HL-60/S4 treated with phorbol 12-myristate 13-acetate at 8.2 ng/mL for 4 days and 3 days (cell line): ENCODE results near the gene PIK3CG.
"Not testable (repeated sequence)": the region's sequence is repeated elsewhere in the genome, so short reads cannot be mapped to it uniquely, and the experiment has no call there.

Source experiments
- in situ Hi-C: fragments of 300-500 bp; cut with MboI; formaldehyde crosslinking; loops from 2 replicates; pipeline ENCODE4 v1.15.0; 2022; ENCODE audit warnings: low sequenced_read_pairs

Gene PIK3CG

DNA sequence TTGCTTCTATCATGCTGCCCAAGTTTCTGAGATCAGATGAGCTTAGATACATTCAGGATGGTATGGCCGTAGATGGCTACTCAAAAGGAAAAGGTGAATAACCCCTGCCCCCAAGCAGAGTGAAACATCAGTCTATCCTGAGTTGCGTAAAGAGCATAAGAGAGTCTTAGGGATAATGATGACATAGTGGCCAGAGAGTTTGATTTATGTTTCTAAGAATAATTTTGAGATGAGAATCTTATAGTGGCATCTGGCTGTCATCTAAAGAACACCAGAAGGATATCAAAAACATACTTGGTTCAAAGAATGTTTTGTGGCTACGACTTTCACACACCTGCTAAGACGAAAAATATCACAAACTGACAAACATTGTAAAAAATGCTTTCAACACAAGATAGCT, 20.6 kb downstream of the PIK3CG start:
- in situ Hi-C loops = no loop called here

DNA sequence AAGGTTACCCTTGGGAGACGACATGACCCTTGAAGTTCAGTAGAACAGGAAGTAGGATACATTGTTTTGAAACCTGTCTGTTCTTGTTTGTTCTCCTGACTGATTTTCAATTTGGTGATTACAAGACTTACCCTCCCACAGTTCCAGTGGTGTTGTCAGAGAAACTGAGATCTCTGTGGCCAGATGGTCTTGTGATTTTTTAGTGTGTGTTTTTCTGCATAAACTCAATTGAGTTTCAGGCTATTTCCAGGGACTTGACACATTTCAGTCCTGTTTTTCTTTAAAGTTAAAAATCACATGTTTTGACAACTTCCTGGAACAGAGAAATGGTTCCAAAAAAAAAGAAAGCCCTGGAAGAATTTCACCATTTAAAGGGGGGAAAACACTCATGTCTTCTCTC, 22.3 kb downstream of the PIK3CG start:
- in situ Hi-C loops = no loop called here

DNA sequence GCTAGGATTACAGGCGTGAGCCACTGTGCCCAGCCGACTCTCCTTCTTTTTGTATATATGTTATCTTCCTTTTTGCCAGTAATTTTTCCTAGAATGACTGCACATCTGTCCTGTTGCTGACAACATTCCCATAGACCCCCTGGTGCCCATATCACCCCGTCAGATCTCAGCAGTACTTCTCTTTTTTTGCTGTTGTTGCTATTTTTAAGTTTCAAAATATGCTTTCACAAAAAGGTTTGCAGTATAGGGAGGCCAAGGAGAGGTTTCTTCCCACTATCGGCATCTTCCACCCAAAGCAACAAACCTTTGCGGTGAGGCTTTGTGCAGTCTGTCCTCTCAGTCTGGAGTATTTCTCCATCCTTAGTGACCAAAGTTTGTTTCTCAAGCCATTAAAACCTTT, 23.1 kb downstream of the PIK3CG start:
- in situ Hi-C loops = no loop called here

DNA sequence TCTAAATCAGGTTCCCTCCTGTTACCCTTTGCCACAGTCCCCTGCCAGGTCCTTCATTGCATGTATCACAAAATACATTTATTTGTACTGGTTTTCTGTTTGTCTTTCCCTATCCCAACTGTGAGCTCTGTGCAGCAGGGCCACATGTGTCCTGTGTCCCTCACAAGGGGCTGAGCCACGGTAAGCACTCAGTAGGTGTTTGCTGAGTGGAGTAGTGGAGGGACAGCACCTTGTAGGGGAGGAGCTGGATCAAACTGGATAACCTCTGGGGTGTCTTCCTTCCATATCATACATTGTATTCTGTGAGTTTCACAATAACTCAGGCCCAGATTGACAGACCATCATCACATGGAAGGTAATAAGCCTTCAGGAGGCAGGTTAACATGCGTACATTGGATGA, 25.9 kb downstream of the PIK3CG start:
- in situ Hi-C loops = no loop called here

DNA sequence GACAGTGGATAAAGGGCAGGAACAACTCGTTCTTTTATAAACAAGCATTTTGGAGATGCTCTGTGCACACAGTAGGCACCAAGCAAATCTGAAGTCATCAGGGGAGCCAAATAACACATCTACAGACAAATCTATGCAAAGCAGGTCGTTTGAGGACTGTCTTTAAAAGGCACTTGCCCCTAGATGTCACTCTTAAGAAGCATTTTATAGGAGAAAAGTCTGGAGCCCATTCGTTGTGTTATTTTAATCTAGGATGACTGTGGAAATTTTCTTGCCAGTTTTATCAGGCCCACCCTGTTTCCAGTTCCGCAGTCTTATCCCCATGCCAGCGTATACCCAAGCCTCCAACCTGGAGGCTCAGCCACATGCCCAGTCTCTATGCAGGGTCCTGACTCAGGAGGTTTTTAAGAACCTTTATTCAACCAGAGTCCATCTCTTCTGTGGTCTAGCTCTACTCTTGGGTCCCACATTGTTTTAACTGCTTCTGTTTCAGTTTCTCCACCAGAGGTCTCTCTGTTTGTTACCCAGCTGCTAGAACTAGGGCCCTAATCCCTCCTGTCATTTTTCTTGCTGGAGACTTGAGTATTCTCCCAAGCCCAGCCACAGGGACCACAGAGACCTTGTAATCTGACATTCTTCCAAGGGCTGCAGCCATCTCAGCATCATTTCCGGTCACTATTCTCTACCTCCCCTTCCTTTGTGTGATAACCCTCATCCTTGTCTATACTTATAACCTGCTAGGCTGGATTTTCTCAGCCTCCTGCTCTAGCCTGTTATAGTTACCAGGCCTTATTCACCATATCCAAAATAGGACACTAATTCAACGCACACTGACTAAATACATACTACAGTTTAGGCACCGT, 26.7 kb downstream of the PIK3CG start:
- in situ Hi-C loops = no loop called here

DNA sequence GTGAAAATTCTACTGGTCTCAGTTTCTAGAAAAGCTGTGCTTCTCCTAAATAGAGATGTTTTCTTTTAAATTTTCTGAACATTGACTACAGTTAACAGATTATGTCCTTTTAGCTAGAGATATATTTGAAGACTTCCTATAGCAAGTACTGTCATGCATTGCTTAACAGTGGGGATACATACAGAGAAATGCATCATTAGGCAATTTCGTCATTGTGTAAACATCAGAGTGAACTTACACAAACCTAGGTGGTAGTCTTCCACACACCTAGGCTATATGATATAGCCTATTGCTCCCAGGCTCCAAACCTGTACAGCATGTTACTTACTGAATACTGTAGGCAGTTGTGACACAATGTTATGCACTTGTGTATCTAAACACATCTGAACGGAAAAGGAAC, 28.5 kb downstream of the PIK3CG start:
- in situ Hi-C loops = no loop called here

DNA sequence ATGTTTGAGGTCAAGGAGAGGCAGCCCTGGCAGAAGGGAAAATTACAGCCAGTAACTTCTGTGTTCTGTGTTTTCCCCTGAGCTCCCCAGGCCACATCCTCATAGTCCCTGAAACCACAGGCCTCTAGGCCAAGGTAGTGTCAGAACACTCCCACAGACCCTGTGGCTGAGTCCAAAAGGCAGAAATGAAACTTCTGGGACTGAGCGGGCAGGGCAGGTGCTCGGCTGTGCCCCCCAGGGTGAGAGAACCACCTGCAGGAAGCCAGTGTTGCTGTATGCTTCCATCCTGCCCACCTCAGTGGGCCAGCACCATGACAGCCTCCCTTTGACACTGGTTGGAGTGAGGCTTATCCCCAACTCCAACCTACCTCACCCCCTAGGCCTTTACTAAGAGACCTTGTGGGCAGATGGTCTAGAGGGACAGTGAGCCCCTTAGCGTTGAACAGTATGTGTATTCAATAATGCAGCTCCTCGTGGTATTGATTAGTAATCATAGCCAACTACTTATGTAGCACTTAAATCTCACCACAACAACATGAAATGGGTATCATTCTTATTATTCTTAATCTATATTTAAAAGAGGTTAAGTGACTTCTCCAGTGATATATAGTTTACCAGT, 30.3 kb downstream of the PIK3CG start:
- in situ Hi-C loops = no loop called here

DNA sequence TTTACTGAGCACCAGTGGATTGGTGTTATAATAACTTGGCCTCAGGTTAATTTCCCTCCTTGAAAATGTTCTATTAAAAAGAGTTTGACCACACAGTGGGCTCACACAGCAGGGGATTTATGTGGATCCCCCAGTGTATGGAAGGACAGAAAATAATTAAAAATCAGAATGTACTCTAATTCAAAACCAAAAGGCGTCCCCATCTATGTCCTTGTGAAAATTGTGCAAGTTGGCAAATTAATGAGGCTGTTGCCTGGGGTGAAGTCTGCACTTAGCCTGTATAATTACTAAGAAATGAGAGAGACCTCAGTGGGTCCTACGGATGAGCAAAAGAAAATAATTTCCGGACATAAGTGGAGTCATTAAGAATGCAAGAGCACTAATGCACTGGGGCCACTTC, 31.1 kb downstream of the PIK3CG start:
- in situ Hi-C loops = no loop called here

DNA sequence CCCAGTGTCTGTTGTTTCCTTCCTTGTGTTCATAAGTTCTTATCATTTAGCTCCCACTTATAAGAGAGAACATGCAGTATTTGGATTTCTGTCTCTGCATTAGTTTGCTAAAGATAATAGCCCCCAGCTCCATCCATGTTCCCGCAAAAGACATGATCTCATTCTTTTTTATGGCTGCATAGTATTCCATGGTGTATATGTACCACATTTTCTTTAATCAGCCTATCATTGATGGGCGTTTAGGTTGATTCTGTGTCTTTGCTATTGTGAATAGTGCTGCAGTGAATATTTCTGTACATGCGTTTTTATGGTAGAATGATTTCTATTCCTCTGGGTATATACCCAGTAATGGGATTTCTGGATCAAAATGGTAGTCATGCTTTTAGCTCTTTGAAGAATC, 32.5 kb downstream of the PIK3CG start:
- in situ Hi-C loops = not testable (repeated sequence)

DNA sequence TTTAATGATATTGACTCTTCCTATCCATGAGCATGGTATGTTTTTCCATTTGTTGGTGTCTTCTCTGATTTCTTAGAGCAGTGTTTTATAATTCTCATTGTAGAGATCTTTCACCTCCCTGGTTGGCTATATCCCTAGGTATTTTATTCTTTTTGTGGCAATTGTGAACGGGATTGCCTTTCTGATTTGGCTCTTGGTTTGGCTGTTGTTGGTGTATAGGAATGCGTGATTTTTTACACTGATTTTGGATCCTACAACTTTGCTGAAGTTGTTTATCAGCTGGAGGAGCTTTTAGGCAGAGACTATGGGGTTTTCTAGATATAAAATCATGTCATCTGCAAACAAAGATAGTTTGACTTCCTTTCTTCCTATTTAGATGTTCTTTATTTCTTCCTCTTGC, 33.9 kb downstream of the PIK3CG start:
- in situ Hi-C loops = not testable (repeated sequence)

DNA sequence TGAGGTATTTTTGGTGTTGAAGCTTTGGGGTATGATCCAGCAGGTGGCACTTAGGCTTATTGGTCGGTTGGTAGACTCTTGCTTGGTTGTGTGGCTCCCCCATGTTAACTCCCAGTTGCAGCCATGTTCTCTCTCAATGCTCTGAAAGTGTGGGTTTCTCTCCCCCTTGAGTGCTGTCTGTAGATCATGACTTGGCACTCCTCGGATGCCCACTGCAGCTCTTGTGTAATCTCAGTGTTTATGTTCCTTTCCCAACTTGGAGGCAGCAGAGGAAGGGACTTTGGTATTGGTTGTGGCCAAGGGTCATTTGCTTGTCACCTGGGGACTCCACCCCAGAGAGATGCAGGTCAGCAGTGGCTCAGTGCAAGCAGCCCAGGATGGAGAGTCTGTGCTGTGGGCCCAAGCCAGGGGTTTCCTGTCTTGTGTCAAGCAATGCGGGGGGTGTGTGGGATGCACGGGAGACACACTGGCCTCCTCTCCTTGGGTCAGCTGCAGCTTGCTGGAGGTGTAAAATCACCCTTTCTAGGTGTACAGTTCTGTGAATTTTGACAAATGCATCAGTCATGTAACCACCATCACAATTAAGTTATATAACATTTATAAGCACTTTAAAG, 36.9 kb downstream of the PIK3CG start:
- in situ Hi-C loops = no loop called here

DNA sequence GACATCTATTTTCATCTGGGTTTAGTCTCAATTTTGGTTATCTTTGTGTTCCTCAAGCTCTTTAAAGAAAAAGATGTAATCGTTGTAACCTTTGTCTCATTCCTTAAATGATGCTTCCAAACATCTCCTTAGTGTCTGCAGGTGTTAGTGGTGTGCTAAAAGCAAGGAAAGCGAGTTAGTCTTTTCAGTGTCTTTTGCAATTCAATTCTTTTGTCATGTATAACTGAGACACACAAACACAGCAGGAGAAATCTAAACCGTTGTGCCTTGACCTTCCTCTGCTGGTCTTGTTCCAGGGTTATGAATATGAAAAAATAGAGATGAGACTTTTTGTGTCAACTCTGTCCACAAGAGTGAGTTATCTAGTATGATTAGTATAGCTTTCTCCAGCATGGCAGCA, 40.7 kb downstream of the PIK3CG start:
- in situ Hi-C loops = no loop called here

DNA sequence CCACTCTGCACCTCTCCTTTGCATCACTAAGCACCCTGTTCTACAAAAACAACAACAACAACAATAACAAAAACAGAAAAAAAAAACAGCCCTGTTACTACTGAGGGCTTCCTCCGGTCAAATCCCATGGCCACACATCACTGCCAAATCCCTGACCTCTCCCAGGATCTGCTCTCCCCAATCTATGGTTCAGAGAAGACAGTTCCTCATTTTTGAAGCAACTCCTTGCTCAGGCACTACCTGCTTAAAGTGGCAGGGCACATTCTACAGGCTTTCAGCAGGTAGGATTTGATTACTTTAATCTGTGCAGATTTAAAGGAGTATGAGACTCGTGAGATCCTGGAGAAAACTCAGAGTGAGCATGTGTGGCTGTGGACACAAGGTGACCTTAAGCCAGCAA, 46.9 kb downstream of the PIK3CG start:
- in situ Hi-C loops = no loop called here

DNA sequence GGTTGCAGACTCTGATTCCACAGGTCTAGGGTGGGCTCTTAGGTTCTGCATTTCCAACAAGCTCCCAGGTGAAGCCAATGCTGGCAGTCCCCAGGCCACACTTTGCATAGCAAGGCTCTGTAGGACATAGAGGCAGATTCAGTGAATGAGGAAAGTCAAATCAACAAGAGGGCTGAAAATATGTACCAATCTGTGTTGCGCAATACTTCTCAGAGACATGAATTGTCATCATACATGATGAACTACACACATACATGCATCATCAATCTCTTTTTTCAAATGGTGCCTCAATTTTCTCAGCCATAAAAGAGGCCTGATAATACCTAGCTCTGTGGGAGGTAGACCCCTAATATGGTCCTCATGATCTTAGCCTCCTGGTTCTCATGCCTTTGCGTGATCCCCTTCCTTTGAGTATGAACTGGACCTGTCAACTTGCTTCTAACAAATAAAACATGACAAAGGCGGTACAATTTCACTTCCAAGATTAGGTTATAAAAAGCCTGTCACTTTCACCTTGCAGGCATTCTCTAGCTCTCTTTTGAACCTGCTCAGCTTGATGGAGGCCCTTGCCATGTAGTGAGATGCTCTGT, 49.0 kb downstream of the PIK3CG start:
- in situ Hi-C loops = no loop called here

DNA sequence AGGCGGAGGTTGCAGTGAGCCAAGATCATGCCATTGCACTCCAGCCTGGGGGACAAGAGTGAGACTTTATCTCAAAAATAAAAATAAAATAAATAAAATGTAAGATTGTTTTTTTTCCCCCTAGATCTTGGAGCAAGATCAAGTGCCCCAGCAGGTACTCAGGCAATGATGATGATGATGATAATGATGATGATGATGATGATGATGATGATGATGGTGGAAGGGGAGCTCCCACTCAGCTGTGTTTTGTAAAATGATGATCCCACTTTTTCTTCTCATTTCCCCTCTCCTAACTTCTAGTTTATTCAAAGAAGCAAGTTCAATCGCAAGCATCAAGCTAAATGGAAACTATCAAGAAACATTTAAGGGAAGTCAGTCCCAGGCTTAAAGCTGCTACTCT, 50.3 kb downstream of the PIK3CG start:
- in situ Hi-C loops = no loop called here

DNA sequence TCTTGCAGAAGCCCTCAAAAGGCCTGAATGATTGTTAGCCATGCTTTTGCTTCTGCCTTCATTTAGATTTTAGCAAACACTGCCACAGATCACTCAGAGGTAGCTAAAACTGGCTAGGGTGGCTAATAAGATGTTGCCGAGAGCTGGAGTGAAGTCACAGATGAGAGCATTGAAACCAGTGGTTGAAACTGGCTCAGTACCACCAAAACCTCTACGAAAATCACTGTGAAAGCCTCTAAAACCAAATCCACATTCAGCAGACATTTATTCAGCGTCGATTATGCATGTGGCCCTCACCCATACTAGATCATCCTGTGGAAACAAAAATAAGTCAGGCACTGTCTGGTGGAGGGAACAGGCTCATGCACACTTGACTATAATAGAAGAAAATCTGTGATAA, 50.8 kb downstream of the PIK3CG start:
- in situ Hi-C loops = no loop called here

DNA sequence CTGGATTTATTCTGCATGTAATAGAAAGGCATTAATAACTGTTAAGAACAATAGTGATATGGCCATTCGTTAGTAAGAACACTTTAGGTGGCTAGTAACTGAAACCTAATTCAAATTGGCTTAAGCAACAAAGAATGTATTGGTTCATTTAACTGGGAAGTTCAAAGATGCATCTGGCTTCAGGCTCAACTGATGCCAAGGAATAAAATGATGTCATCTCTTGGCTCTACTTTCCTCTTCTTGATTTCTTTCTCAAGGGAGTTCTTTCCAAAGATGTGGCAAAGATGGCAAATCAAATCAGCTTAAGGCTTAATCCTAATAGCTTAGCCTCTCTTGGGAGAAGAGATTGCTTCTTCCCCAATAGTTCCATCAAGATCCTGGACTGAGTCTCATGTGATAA, 51.6 kb downstream of the PIK3CG start:
- in situ Hi-C loops = no loop called here

DNA sequence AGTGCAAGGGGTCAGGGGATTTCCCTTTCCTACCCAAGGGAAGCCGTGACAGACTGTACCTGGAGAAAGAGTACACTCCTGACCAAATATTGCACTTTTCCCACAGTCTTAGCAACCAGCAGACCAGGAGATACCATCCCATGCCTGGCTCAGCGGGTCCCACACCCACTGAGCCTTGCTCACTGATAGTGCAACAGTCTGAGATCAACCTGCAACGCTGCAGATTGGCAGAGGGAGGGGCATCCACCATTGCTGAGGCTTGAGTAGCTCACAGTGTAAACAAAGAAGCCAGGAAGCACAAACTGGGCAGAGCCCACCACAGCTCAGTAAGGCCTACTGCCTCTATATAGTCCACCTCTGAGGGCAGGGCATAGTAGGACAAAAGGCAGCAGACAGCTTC, 53.9 kb downstream of the PIK3CG start:
- in situ Hi-C loops = no loop called here

DNA sequence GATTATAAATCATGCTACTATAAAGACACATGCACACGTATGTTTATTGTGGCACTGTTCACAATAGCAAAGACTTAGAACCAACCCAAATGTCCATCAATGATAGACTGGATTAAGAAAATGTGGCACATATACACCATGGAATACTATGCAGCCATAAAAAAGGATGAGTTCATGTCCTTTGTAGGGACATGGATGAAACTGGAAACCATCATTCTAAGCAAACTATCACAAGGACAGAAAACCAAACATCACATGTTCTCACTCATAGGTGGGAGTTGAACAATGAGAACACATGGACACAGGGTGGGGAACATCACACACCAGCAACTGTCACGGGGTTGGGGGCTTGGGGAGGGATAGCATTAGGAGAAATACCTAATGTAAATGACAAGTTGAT, 59.4 kb downstream of the PIK3CG start:
- in situ Hi-C loops = not testable (repeated sequence)

DNA sequence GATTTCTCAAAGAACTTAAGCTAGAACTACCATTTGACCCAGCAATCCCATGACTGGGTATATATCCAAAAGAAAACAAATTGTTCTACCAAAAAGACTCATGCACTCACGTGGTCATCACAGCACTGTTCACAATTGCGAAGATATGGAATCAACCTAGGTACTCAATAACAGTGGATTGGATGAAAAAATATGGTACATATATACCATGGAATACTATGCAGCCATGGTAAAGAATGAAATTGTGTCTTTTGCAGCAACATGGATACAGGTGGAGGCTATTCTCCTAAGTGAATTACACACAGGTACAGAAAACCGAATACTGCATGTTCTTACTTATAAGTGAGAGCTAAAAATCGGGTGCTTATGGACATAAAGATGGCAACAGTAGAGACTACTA, 61.8 kb downstream of the PIK3CG start:
- in situ Hi-C loops = no loop called here

DNA sequence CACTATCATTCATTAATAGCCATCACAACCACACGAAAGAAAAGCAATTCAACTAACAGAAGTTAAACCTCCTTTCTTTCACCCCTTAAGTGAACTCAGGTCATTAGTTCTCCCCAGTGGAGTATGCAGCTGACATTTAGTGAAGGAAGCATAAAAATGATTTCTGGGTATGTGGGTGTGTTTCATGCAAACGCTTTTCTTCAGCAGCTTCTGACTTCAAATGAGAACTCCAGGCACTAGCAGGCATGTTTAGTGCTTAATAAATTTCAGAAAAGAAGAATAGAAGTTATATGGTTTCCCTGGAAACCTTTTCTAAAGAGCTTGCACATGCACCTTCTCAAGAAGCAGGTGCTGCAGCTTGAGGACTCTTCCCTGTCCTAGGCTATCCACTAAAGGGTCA, 62.5 kb downstream of the PIK3CG start:
- in situ Hi-C loops = no loop called here

DNA sequence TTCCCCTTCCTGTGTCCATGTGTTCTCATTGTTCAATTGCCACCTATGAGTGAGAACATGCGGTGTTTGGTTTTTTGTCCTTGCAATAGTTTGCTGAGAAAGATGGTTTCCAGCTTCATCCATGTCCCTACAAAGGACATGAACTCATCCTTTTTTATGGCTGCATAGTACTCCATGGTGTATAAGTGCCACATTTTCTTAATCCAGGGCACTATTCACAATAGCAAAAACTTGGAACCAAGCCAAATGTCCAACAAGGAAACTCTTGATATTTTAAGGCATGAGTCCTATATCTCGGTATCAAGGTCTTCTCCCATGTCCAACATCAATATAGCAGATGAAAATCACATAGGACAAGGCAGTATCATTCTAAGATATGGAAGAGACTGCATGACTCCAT, 64.5 kb downstream of the PIK3CG start:
- in situ Hi-C loops = not testable (repeated sequence)
